ENCODE data around the gene GJB3.

DNA sequence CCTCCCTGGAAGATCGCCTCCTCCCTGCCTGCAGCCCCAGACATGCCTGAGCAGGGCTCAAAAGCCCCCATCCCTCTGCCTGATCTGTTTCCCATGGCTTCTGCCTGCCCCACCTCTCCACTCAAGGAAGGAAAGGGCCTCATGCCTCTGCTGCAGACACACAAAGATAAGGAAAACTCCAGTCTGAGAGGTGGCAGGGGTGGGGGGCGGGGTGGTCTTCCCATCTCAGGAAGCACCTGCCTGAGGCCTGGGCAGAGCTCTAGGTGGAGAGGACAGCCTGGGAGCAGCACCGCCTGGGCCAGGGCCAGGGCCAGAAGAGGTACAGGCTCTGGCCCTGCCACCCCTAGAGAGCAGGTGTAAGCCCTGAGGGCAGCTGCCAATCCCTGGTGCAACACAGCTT, 4.1 kb upstream of the GJB3 start:
- TF ChIP-seq, protein P1, sequence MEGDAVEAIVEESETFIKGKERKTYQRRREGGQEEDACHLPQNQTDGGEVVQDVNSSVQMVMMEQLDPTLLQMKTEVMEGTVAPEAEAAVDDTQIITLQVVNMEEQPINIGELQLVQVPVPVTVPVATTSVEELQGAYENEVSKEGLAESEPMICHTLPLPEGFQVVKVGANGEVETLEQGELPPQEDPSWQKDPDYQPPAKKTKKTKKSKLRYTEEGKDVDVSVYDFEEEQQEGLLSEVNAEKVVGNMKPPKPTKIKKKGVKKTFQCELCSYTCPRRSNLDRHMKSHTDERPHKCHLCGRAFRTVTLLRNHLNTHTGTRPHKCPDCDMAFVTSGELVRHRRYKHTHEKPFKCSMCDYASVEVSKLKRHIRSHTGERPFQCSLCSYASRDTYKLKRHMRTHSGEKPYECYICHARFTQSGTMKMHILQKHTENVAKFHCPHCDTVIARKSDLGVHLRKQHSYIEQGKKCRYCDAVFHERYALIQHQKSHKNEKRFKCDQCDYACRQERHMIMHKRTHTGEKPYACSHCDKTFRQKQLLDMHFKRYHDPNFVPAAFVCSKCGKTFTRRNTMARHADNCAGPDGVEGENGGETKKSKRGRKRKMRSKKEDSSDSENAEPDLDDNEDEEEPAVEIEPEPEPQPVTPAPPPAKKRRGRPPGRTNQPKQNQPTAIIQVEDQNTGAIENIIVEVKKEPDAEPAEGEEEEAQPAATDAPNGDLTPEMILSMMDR (IDR thresholded peaks at IDR 0.05 in 2 of 3, conservative IDR thresholded peaks at IDR 0.05 in 1 of 3; ENCODE audit: borderline replicate concordance in 1 of 3, insufficient read depth in 1 of 3, low read depth in 2 of 3, low read length in 2 of 3), result no peak
- TF ChIP-seq, protein P2, sequence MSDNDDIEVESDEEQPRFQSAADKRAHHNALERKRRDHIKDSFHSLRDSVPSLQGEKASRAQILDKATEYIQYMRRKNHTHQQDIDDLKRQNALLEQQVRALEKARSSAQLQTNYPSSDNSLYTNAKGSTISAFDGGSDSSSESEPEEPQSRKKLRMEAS (IDR thresholded peaks at IDR 0.05), result no peak
- no peak for TF ChIP-seq TCF7L2 (IDR thresholded peaks at IDR 0.05; ENCODE audit: borderline replicate concordance, extremely low read depth, insufficient read depth, insufficient read length)
- no peak for TF ChIP-seq CEBPB (IDR thresholded peaks at IDR 0.05; ENCODE audit: low read depth)
- TF ChIP-seq, protein P3, sequence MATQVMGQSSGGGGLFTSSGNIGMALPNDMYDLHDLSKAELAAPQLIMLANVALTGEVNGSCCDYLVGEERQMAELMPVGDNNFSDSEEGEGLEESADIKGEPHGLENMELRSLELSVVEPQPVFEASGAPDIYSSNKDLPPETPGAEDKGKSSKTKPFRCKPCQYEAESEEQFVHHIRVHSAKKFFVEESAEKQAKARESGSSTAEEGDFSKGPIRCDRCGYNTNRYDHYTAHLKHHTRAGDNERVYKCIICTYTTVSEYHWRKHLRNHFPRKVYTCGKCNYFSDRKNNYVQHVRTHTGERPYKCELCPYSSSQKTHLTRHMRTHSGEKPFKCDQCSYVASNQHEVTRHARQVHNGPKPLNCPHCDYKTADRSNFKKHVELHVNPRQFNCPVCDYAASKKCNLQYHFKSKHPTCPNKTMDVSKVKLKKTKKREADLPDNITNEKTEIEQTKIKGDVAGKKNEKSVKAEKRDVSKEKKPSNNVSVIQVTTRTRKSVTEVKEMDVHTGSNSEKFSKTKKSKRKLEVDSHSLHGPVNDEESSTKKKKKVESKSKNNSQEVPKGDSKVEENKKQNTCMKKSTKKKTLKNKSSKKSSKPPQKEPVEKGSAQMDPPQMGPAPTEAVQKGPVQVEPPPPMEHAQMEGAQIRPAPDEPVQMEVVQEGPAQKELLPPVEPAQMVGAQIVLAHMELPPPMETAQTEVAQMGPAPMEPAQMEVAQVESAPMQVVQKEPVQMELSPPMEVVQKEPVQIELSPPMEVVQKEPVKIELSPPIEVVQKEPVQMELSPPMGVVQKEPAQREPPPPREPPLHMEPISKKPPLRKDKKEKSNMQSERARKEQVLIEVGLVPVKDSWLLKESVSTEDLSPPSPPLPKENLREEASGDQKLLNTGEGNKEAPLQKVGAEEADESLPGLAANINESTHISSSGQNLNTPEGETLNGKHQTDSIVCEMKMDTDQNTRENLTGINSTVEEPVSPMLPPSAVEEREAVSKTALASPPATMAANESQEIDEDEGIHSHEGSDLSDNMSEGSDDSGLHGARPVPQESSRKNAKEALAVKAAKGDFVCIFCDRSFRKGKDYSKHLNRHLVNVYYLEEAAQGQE (IDR thresholded peaks at IDR 0.05; ENCODE audit: low read depth), result no peak

Data from HCT116 (cell line).